DOHH2 (cell line): ENCODE measurements around the gene POU2AF3.

Experiments
- H3F3A ChIP-seq: fragments of 200-600 bp; sonication (generic), shearing (Covaris generic); 2 replicates; pipeline ENCODE4 v1.6.0; 2016; ENCODE audit warnings: antibody characterized with exemption, mild to moderate bottlenecking; ENCODE audit not compliant: control insufficient read depth, insufficient read depth
- H3K27ac ChIP-seq: fragments of 200-600 bp; sonication (generic); 2 replicates; pipeline ENCODE4 v1.5.1; 2014; ENCODE audit warnings: low read depth, mild to moderate bottlenecking, low read length, moderate library complexity
- H3K27me3 ChIP-seq: fragments of 200-600 bp; sonication (generic); 2 replicates; pipeline ENCODE4 v1.6.1; 2014; ENCODE audit warnings: mild to moderate bottlenecking, low read length, mixed read lengths; ENCODE audit not compliant: control insufficient read depth
- H3K36me3 ChIP-seq: fragments of 200-600 bp; sonication (generic); 2 replicates; pipeline ENCODE4 v1.6.1; 2014; ENCODE audit warnings: mild to moderate bottlenecking, low read length, moderate library complexity, mixed read lengths; ENCODE audit not compliant: control insufficient read depth
- H3K4me1 ChIP-seq: fragments of 200-600 bp; sonication (generic); 2 replicates; pipeline ENCODE4 v1.6.1; 2014; ENCODE audit warnings: mild to moderate bottlenecking, low read length, mixed read lengths; ENCODE audit not compliant: control insufficient read depth
- H3K4me2 ChIP-seq: fragments of 200-600 bp; sonication (generic); 2 replicates; pipeline ENCODE4 v1.6.0; 2014; ENCODE audit warnings: mild to moderate bottlenecking, low read length, moderate library complexity
- H3K4me3 ChIP-seq: fragments of 200-600 bp; sonication (generic); 2 replicates; pipeline ENCODE4 v1.5.1; 2014; ENCODE audit warnings: mild to moderate bottlenecking, low read length, mixed read lengths
- H3K79me2 ChIP-seq: fragments of 200-600 bp; sonication (generic); 2 replicates; pipeline ENCODE4 v1.6.1; 2014; ENCODE audit warnings: mild to moderate bottlenecking, low read length, mixed read lengths; ENCODE audit not compliant: control insufficient read depth
- H3K9me2 ChIP-seq: fragments of 200-600 bp; sonication (generic); replicated peaks from 2 replicates; pipeline ENCODE4 v1.6.1; 2014; ENCODE audit warnings: mild to moderate bottlenecking, low read length, mixed read lengths; ENCODE audit not compliant: control insufficient read depth
- H3K9me3 ChIP-seq: fragments of 200-600 bp; sonication (generic); 2 replicates; pipeline ENCODE4 v1.6.1; 2014; ENCODE audit warnings: antibody characterized with exemption, low read length, mixed read lengths; ENCODE audit not compliant: control insufficient read depth, insufficient read depth
- H4K20me1 ChIP-seq: fragments of 200-600 bp; sonication (generic); 2 replicates; pipeline ENCODE4 v1.6.0; 2014; ENCODE audit warnings: low read depth, mild to moderate bottlenecking, antibody characterized with exemption, low read length, moderate library complexity; ENCODE audit not compliant: control insufficient read depth, insufficient read depth
- EZH2phosphoT487 ChIP-seq: fragments of 200-600 bp; sonication (generic); IDR thresholded peaks from 2 replicates; pipeline ENCODE4 v1.6.1; 2017; ENCODE audit warnings: borderline replicate concordance, mild to moderate bottlenecking, antibody characterized with exemption, low read length, moderate library complexity, mixed read lengths
- TF ChIP-seq, protein P1 (sequence below): fragments of 200-600 bp; sonication (generic); IDR thresholded peaks from one replicate; pipeline ENCODE4 v1.5.1; 2014; ENCODE audit warnings: antibody characterized with exemption, mild to moderate bottlenecking, low read depth, low read length; ENCODE audit not compliant: poor library complexity, severe bottlenecking

POU2AF3 gene

DNA sequence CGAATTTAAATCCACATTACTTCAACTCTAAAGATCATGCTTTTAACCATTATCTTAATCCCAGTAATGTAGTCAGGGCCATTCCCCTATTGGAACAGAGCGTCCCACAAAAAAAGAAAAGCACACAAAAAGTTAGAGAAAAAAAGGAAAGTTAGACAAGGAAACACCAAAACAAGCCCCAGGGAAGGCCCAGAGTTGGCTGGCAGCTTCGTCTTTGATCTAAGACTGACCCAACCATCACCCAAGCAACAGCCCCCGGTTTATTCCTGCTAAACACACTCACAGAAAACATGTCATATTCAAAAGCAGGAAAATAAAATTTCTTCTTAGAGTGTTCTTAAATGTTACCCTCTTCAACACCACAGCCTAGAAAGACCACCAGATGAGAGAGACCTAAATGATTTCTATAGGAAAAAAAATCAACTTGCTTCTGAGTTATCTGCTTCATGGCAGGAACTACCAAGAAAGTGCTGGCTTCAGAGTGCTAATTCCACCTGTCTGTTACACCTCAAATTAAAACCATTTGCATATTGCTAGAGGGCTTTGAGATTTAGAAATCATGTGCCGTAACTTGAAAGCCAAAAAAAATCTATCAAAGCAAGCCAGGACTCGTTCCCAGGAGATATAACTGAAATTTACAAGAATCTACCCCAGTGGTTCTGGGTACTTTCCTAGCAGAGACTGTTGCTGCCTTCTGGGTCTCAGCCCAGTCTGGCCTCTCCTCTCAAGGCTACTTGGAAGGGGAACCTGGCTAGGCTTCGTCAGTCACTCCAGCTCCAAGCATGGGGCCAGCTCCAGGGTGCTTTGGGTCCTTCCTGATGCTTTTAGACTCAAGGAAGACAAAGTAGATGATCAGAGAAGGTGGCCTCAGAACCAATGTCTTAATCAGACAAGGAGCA, 31.2 kb downstream of the POU2AF3 start:
- no peaks in the 10 kb centered on the region for H3K9me3 ChIP-seq
- H3K79me2 ChIP-seq, result no peaks in the 10 kb centered on the region
- H3K4me2 ChIP-seq, result no peak overlapping the region
- H3K4me1 ChIP-seq, result 0 out of 2 replicates have a peak, but pooled peaks cover 5% of the 10 kb centered on the region
- no peak overlapping the region for H3K27ac ChIP-seq
- H3K9me2 ChIP-seq, result no peaks in the 10 kb centered on the region
- H3F3A ChIP-seq, result no peaks in the 10 kb centered on the region
- H3K36me3 ChIP-seq, result no peaks in the 10 kb centered on the region
- TF ChIP-seq, protein P1, sequence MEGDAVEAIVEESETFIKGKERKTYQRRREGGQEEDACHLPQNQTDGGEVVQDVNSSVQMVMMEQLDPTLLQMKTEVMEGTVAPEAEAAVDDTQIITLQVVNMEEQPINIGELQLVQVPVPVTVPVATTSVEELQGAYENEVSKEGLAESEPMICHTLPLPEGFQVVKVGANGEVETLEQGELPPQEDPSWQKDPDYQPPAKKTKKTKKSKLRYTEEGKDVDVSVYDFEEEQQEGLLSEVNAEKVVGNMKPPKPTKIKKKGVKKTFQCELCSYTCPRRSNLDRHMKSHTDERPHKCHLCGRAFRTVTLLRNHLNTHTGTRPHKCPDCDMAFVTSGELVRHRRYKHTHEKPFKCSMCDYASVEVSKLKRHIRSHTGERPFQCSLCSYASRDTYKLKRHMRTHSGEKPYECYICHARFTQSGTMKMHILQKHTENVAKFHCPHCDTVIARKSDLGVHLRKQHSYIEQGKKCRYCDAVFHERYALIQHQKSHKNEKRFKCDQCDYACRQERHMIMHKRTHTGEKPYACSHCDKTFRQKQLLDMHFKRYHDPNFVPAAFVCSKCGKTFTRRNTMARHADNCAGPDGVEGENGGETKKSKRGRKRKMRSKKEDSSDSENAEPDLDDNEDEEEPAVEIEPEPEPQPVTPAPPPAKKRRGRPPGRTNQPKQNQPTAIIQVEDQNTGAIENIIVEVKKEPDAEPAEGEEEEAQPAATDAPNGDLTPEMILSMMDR, result no peak
- TF ChIP-seq EZH2phosphoT487, result no peak
- H3K27me3 ChIP-seq, result peaks cover 1% of the 10 kb centered on the region; the same call in 1 of the 2 replicates
- H3K4me3 ChIP-seq, result no peak overlapping the region
- H4K20me1 ChIP-seq, result no peaks in the 10 kb centered on the region

DNA sequence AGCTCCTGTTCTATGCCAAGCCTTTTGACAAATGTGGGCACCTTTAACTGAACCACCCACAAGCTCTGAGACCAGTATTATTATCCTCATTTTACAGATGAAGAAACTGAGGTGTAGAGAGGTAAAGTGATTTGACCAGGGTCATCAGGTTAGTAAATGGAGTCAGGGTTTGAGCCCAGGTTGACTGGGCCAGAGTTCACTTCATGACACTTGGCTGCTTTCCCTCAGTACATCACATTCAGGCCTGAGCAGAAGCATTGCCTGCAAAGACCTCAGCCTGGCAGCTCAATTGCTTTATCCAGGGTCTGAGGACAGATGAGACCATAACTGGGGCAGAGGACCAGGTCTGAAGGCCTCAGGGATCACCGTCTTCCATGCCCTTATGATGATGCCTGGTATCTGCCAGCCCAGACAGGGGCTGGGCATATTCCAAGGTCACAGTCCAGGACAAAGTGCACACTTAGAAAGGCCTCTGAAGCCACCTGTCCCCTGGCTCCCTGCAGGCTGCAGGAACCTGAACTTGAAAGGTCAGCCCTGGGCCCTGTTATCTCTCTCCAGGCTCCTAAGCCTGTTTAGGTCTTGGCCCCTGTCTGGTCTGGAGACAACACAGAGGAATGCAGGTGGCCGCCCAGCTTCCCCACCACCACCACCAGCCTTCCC, 32.0 kb downstream of the POU2AF3 start:
- no peak overlapping the region for H3K4me2 ChIP-seq

DNA sequence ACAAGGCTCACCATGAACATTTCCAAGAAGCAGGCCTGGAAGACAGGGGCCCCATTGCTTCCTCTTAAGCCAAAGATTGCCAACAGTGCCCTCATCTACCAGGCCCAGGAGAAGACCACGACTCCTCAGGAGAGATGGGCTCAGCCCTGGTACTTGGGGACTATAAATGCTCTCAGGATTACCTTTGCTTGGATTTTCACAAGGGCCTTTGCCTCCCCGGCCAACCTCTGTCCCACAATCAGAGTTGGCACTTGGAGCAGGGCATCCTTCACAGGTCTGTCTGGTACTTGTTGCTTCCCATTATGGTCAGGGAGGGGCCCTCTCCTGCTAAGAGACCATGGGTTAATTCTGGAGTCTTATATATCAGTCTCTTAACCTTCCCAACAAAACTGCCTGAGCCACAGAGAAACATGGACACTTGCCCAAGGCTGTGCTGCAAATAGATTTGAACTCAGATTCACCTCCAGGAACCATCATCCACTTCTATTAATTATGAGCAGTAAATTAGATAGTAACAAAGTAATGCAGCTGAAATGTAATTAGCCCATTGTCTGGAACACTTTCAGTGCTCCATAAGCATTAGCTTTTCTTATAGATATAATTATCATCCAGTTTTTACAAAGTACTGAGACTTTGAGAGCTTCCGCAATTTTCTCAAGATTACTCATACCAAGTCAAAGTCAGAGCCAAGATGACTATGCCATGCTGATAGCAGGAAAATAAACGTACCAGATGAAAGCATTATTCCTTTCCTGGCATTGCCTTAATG, 33.5 kb downstream of the POU2AF3 start:
- Histone ChIP-seq H3K9me2 (no peaks in the 10 kb centered on the region), H3K4me2 (no peak overlapping the region), H3K9me3 (no peaks in the 10 kb centered on the region), H3F3A (no peaks in the 10 kb centered on the region), H3K79me2 (no peaks in the 10 kb centered on the region), H3K27me3 (0 out of 2 replicates have a peak, but pooled peaks cover 2% of the 10 kb centered on the region), H3K27ac (no peak overlapping the region), H4K20me1 (no peaks in the 10 kb centered on the region), H3K4me1 (0 out of 2 replicates have a peak, but pooled peaks cover 5% of the 10 kb centered on the region), H3K4me3 (no peak overlapping the region), H3K36me3 (no peaks in the 10 kb centered on the region)
- TF ChIP-seq, protein P1, result no peak
- no peak for TF ChIP-seq EZH2phosphoT487

More for the DNA sequence above, 32.0 kb downstream of the POU2AF3 start:
- Histone ChIP-seq H3K36me3 (no peaks in the 10 kb centered on the region), H3K9me2 (no peaks in the 10 kb centered on the region), H3K4me1 (0 out of 2 replicates have a peak, but pooled peaks cover 5% of the 10 kb centered on the region), H3F3A (no peaks in the 10 kb centered on the region), H4K20me1 (no peaks in the 10 kb centered on the region), H3K79me2 (no peaks in the 10 kb centered on the region), H3K4me3 (no peak overlapping the region), H3K27me3 (no peaks in the 10 kb centered on the region), H3K9me3 (no peaks in the 10 kb centered on the region), H3K27ac (no peak overlapping the region)
- TF ChIP-seq, protein P1, result no peak
- TF ChIP-seq EZH2phosphoT487, result no peak
